ENCODE results near the gene ATP5PF.

The ATP5PF gene

GRCh38 chr21:25688275-25689155 is 46.2 kb downstream of the ATP5PF start:
- Histone ChIP-seq H3K36me3 (ENCODE audit: low read depth) (no peaks in the 10 kb centered on the region), H3K27me3 (ENCODE audit: insufficient read depth, poor library complexity, severe bottlenecking) (peaks cover 8% of the 10 kb centered on the region), H3K27ac (ENCODE audit: poor library complexity, severe bottlenecking) (no peak overlapping the region), H3K4me1 (ENCODE audit: insufficient read depth, poor library complexity, severe bottlenecking) (no peaks in the 10 kb centered on the region), H3K9me3 (ENCODE audit: severe bottlenecking) (no peaks in the 10 kb centered on the region), H3K4me3 (ENCODE audit: severe bottlenecking) (no peak overlapping the region)
- TF ChIP-seq CTCF (IDR thresholded peaks at IDR 0.05; ENCODE audit: poor library complexity, severe bottlenecking) = no peak
- ATAC-seq (ENCODE audit: low read depth) (no peak), DNase-seq (ENCODE audit: low spot score) (no peak)

DNA sequence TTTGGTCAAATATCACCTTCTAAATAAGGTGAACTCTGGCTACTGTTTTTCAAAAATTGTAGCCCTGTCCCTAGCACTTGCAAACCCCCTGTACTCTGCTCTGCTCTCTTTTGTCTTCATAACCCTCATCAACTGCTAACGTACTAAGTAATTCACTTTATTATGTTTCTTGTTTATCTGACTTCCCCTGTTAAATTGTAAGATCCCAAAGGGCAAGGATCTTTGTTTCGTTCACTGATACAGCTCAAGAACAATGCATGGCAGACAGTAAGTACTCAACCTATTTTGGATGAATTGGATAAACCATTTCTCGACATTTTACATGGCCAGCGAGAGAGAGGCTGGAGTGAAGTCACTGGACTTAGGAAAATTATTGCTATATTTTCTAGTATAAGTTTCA is 46.9 kb downstream of the ATP5PF start:
- ATAC-seq (ENCODE audit: low read depth) = no peak
- DNase-seq (ENCODE audit: low spot score) = no peak
- no peak for TF ChIP-seq CTCF (IDR thresholded peaks at IDR 0.05; ENCODE audit: poor library complexity, severe bottlenecking)
- no peak overlapping the region for H3K4me3 ChIP-seq (ENCODE audit: severe bottlenecking)
- H3K9me3 ChIP-seq (ENCODE audit: severe bottlenecking) = no peaks in the 10 kb centered on the region
- H3K27ac ChIP-seq (ENCODE audit: poor library complexity, severe bottlenecking) = no peak overlapping the region
- H3K27me3 ChIP-seq (ENCODE audit: insufficient read depth, poor library complexity, severe bottlenecking) = peaks cover 8% of the 10 kb centered on the region
- no peaks in the 10 kb centered on the region for H3K4me1 ChIP-seq (ENCODE audit: insufficient read depth, poor library complexity, severe bottlenecking)
- no peaks in the 10 kb centered on the region for H3K36me3 ChIP-seq (ENCODE audit: low read depth)

- H3K4me3 ChIP-seq (ENCODE audit: severe bottlenecking) = no peak overlapping the region
- H3K27me3 ChIP-seq (ENCODE audit: insufficient read depth, poor library complexity, severe bottlenecking) = peaks cover 8% of the 10 kb centered on the region
- TF ChIP-seq CTCF (IDR thresholded peaks at IDR 0.05; ENCODE audit: poor library complexity, severe bottlenecking) = no peak
- no peak overlapping the region for H3K27ac ChIP-seq (ENCODE audit: poor library complexity, severe bottlenecking)
- no peaks in the 10 kb centered on the region for H3K9me3 ChIP-seq (ENCODE audit: severe bottlenecking)
- ATAC-seq (ENCODE audit: low read depth) (no peak), DNase-seq (ENCODE audit: low spot score) (no peak)
- no peaks in the 10 kb centered on the region for H3K36me3 ChIP-seq (ENCODE audit: low read depth)
- H3K4me1 ChIP-seq (ENCODE audit: insufficient read depth, poor library complexity, severe bottlenecking) = no peaks in the 10 kb centered on the region
Observed at GRCh38 chr21:25682382-25682781, 52.3 kb downstream of the ATP5PF start.

DNA sequence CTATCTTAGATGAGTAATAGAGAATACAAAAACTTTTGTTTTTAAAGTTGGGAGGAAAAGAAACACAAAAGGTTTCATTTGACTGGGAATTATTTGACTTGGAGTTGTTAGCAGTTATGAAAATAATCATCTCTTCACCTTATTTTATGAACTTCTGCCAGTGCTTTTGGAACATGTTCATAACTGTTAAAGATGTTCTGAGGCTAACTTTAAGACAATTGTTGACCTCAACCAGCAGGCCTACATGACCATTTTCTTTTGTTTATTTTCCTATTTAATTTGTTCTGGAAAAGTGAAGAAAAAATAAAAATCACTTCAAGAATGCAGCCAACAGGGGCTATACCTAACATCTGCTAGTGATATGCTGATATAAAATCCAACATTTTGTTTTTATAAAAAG is 58.3 kb downstream of the ATP5PF start:
- Histone ChIP-seq H3K4me1 (ENCODE audit: insufficient read depth, poor library complexity, severe bottlenecking) (no peaks in the 10 kb centered on the region), H3K4me3 (ENCODE audit: severe bottlenecking) (no peak overlapping the region), H3K36me3 (ENCODE audit: low read depth) (no peaks in the 10 kb centered on the region), H3K27me3 (ENCODE audit: insufficient read depth, poor library complexity, severe bottlenecking) (no peaks in the 10 kb centered on the region), H3K9me3 (ENCODE audit: severe bottlenecking) (no peaks in the 10 kb centered on the region), H3K27ac (ENCODE audit: poor library complexity, severe bottlenecking) (no peak overlapping the region)
- DNase-seq (ENCODE audit: low spot score) (no peak), ATAC-seq (ENCODE audit: low read depth) (no peak)
- no peak for TF ChIP-seq CTCF (IDR thresholded peaks at IDR 0.05; ENCODE audit: poor library complexity, severe bottlenecking)

All from RWPE2 (cell line).